Glomerular endothelial cell (primary cell): ENCODE data around the gene C5orf15. TPM values are rescaled to one million over a fixed set of nuclear protein-coding genes. Genes with fewer than 3 reads are reported as not detected.

ENCODE experiments used
- total RNA-seq: library from RNA; depleted of rRNA; stranded (reverse); fragments of >200 nt; gene quantifications from 2 replicates; pipeline ENCODE4 v1.2.3, GENCODE V29; 2015

The C5orf15 gene
- total RNA-seq, 1 donor from 2014 or later, result 50.1 TPM

Other genes with a start within 250 kb of the C5orf15 start
- gene VDAC1, start 36.4 kb upstream of the C5orf15 start, total RNA-seq, result 227 and 243 TPM in 2 replicates
- 1.3 and 1.6 TPM in 2 replicates for gene TCF7, start 146.1 kb upstream of the C5orf15 start, total RNA-seq
- 219 and 285 TPM in 2 replicates for gene SKP1, start 208.3 kb upstream of the C5orf15 start, total RNA-seq